ENCODE data around the gene CBR1. TPM values are rescaled to one million over a fixed set of nuclear protein-coding genes. Genes with fewer than 3 reads are reported as not detected.

Gene CBR1
- total RNA-seq, 4 donors from 2014 or later = 83.3 to 155 (median 121) TPM

- Histone ChIP-seq H3K4me3 (no peak overlapping the region), H3K27me3 (peaks cover 0 to 7% (median 0%) of the 10 kb centered on the region in 4 donors), H3K4me1 (peaks cover 3 to 19% (median 15%) of the 10 kb centered on the region in 4 donors), H3K27ac (replicated peaks in 1 of 4) (no peak overlapping the region), H3K9me3 (no peaks in the 10 kb centered on the region), H3K36me3 (no peaks in the 10 kb centered on the region)
- 93% methylated on average over 10 of the region's 10 CpGs for WGBS
- intact Hi-C loops (cut with DNase I) = loop anchor here (5.0 kb wide), 1 partner anchor 38 kb away; the partner anchor contains the start of gene CBR1
- TF ChIP-seq EP300 (IDR thresholded peaks at IDR 0.05) = no peak
- no peak for DNase-seq (ENCODE audit: extremely low spot score)
Observed at GRCh38 chr21:36109868-36110267, 40.0 kb downstream of the CBR1 start.

GRCh38 chr21:36111238-36111637 lies 41.4 kb downstream of the CBR1 start:
- Histone ChIP-seq H3K27ac (replicated peaks in 1 of 4) (no peak overlapping the region), H3K9me3 (no peaks in the 10 kb centered on the region), H3K4me1 (peaks cover 3 to 16% (median 12%) of the 10 kb centered on the region in 4 donors), H3K27me3 (no peaks in the 10 kb centered on the region), H3K36me3 (no peaks in the 10 kb centered on the region), H3K4me3 (no peak overlapping the region)
- intact Hi-C loops (cut with DNase I) = loop anchor here (5.0 kb wide), 1 partner anchor 39 kb away; the partner anchor contains the start of gene CBR1
- no peak for DNase-seq (ENCODE audit: extremely low spot score)
- TF ChIP-seq POLR2AphosphoS5 (IDR thresholded peaks at IDR 0.05) (no peak), POLR2A (IDR thresholded peaks at IDR 0.05; ENCODE audit: low read depth) (no peak), EP300 (IDR thresholded peaks at IDR 0.05) (no peak), CTCF (IDR thresholded peaks at IDR 0.05) (no peak)
- 90% methylated on average over 8 of the region's 8 CpGs for WGBS

- Histone ChIP-seq H3K27me3 (no peaks in the 10 kb centered on the region), H3K36me3 (no peaks in the 10 kb centered on the region), H3K4me3 (no peak overlapping the region), H3K27ac (replicated peaks in 1 of 4) (no peak overlapping the region), H3K4me1 (peaks cover 3 to 16% (median 12%) of the 10 kb centered on the region in 4 donors), H3K9me3 (no peaks in the 10 kb centered on the region)
- no peak for DNase-seq (ENCODE audit: extremely low spot score)
- 78% methylated on average over 17 of the region's 17 CpGs for WGBS
- intact Hi-C loops (cut with DNase I) = loop anchor here (5.0 kb wide), 1 partner anchor 42 kb away; the partner anchor contains the start of gene CBR1
- TF ChIP-seq CTCF (IDR thresholded peaks at IDR 0.05) (no peak), POLR2AphosphoS5 (IDR thresholded peaks at IDR 0.05) (no peak), POLR2A (IDR thresholded peaks at IDR 0.05; ENCODE audit: low read depth) (no peak), EP300 (IDR thresholded peaks at IDR 0.05) (no peak)
Observed at GRCh38 chr21:36113647-36114428, 44.0 kb downstream of the CBR1 start.

GRCh38 chr21:36115138-36115730 lies 45.4 kb downstream of the CBR1 start:
- H3K4me3 ChIP-seq = no peak overlapping the region
- H3K4me1 ChIP-seq = peaks cover 3 to 16% (median 12%) of the 10 kb centered on the region in 4 donors
- no peak overlapping the region for H3K27ac ChIP-seq (replicated peaks in 1 of 4)
- WGBS = 89% methylated on average over 6 of the region's 6 CpGs
- H3K36me3 ChIP-seq = no peaks in the 10 kb centered on the region
- H3K9me3 ChIP-seq = no peaks in the 10 kb centered on the region
- no peak for DNase-seq (ENCODE audit: extremely low spot score)
- no peaks in the 10 kb centered on the region for H3K27me3 ChIP-seq
- intact Hi-C loops (cut with DNase I) = no loop called here
- TF ChIP-seq POLR2A (IDR thresholded peaks at IDR 0.05; ENCODE audit: low read depth) (no peak), POLR2AphosphoS5 (IDR thresholded peaks at IDR 0.05) (no peak), CTCF (IDR thresholded peaks at IDR 0.05) (no peak)

- H3K27ac ChIP-seq (replicated peaks in 1 of 4) = no peak overlapping the region
- intact Hi-C loops (cut with DNase I) = no loop called here
- no peaks in the 10 kb centered on the region for H3K27me3 ChIP-seq
- H3K36me3 ChIP-seq = no peaks in the 10 kb centered on the region
- peaks cover 3 to 15% (median 12%) of the 10 kb centered on the region in 4 donors for H3K4me1 ChIP-seq
- WGBS = 82% methylated on average over 2 of the region's 2 CpGs
- no peak overlapping the region for H3K4me3 ChIP-seq
- TF ChIP-seq EP300 (IDR thresholded peaks at IDR 0.05) (no peak), POLR2A (IDR thresholded peaks at IDR 0.05; ENCODE audit: low read depth) (no peak), POLR2AphosphoS5 (IDR thresholded peaks at IDR 0.05) (no peak), CTCF (IDR thresholded peaks at IDR 0.05) (no peak)
- no peak for DNase-seq (ENCODE audit: extremely low spot score)
- H3K9me3 ChIP-seq = no peaks in the 10 kb centered on the region
Observed at GRCh38 chr21:36117286-36117741, 47.5 kb downstream of the CBR1 start.
